NK-92 treated with Interleukin-12 subunit alpha and Interleukin-12 subunit beta, amount 100 ng/mL, for 24 hours (cell line): ENCODE results near the gene ARF6.

Experiments
- DNase-seq: peaks from one replicate; lab custom pipeline; 2025; lab: John Stamatoyannopoulos, UW

The ARF6 gene

GRCh38 chr14:49940808-49941421, 48.0 kb downstream of the ARF6 start:
- no peak for DNase-seq

GRCh38 chr14:49942090-49942489, 49.2 kb downstream of the ARF6 start:
- no peak for DNase-seq

GRCh38 chr14:49944501-49944900, 51.6 kb downstream of the ARF6 start:
- no peak for DNase-seq

GRCh38 chr14:49945448-49946319, 52.8 kb downstream of the ARF6 start:
- no peak for DNase-seq
